Liver (tissue), 9 donors: ENCODE data around the gene SAFB2. TPM values are rescaled to one million over a fixed set of nuclear protein-coding genes. Genes with fewer than 3 reads are reported as not detected.

Experiments used
- DNase-seq: peaks from one replicate; pipeline ENCODE4 v3.0.0-alpha.2; 2017; ENCODE audit warnings: low spot score
- H3K27ac ChIP-seq, 2 donors: one replicate each; pipeline ENCODE4 v1.7.0; 2013; ENCODE audit warnings: inconsistent platforms in 2 of 2, low read length in 2 of 2, control low read depth in 1 of 2, low read depth in 1 of 2, mild to moderate bottlenecking in 1 of 2
- H3K27me3 ChIP-seq, 4 donors: one replicate each; pipeline versions ENCODE4 v1.6.1 to v1.7.0; 2013; ENCODE audit warnings: low read length in 3 of 4, inconsistent platforms in 1 of 4, mild to moderate bottlenecking in 1 of 4, moderate library complexity in 1 of 4; ENCODE audit not compliant: control insufficient read depth in 4 of 4, insufficient read depth in 4 of 4
- H3K36me3 ChIP-seq, 4 donors: one replicate each; pipeline versions ENCODE4 v1.6.1 to v1.7.0; 2013; ENCODE audit warnings: low read length in 3 of 4, mild to moderate bottlenecking in 3 of 4, low read depth in 1 of 4, moderate library complexity in 1 of 4; ENCODE audit not compliant: control insufficient read depth in 4 of 4, insufficient read depth in 3 of 4
- H3K4me1 ChIP-seq, 4 donors: one replicate each; pipeline versions ENCODE4 v1.6.1 to v1.7.0; 2013; ENCODE audit warnings: low read length in 3 of 4, mild to moderate bottlenecking in 3 of 4, moderate library complexity in 1 of 4; ENCODE audit not compliant: control insufficient read depth in 4 of 4, insufficient read depth in 4 of 4
- H3K4me3 ChIP-seq, 3 donors: one replicate each; pipeline versions ENCODE4 v1.6.1 to v1.7.0; 2013; ENCODE audit warnings: low read length in 3 of 3, control low read depth in 1 of 3, low read depth in 1 of 3, mild to moderate bottlenecking in 1 of 3
- H3K9ac ChIP-seq, 2 donors: one replicate each; pipeline ENCODE4 v1.7.0; 2013; ENCODE audit warnings: low read length in 2 of 2, mild to moderate bottlenecking in 2 of 2, moderate library complexity in 2 of 2, control low read depth in 1 of 2, low read depth in 1 of 2
- H3K9me3 ChIP-seq, 4 donors: one replicate each; pipeline versions ENCODE4 v1.6.1 to v1.7.0; 2013; ENCODE audit warnings: low read length in 3 of 4; ENCODE audit not compliant: control insufficient read depth in 4 of 4
- EGR1 ChIP-seq, 2 donors: IDR thresholded peaks; 2 replicates each; pipeline ENCODE4 v1.6.1; 2016 to 2018; ENCODE audit warnings: antibody characterized with exemption in 2 of 2, low read depth in 2 of 2
- FOXA1 ChIP-seq: IDR thresholded peaks from 2 replicates; pipeline ENCODE4 v1.6.1; 2016; ENCODE audit warnings: antibody characterized with exemption
- FOXA2 ChIP-seq: IDR thresholded peaks from 2 replicates; pipeline ENCODE4 v1.6.1; 2016; ENCODE audit warnings: antibody characterized with exemption
- GABPA ChIP-seq, 2 donors: IDR thresholded peaks in 1 of 2; conservative IDR thresholded peaks in 1 of 2; 2 replicates each; pipeline ENCODE4 v1.6.1; 2016; ENCODE audit warnings: antibody characterized with exemption in 2 of 2, mild to moderate bottlenecking in 1 of 2, moderate library complexity in 1 of 2
- HNF4A ChIP-seq, 2 donors: conservative IDR thresholded peaks; 2 replicates each; pipeline ENCODE4 v1.6.1; 2016; ENCODE audit warnings: antibody characterized with exemption in 2 of 2, mild to moderate bottlenecking in 2 of 2
- HNF4G ChIP-seq: IDR thresholded peaks from 2 replicates; pipeline ENCODE4 v1.6.1; 2016; ENCODE audit warnings: antibody characterized with exemption
- JUND ChIP-seq, 2 donors: IDR thresholded peaks; 2 replicates each; pipeline ENCODE4 v1.6.1; 2016; ENCODE audit warnings: antibody characterized with exemption in 2 of 2
- NR2F2 ChIP-seq: IDR thresholded peaks from 2 replicates; pipeline ENCODE4 v1.6.1; 2016; ENCODE audit warnings: antibody characterized with exemption
- RAD21 ChIP-seq, 2 donors: IDR thresholded peaks; 2 replicates each; pipeline ENCODE4 v1.6.1; 2016; ENCODE audit warnings: antibody characterized with exemption in 2 of 2, mild to moderate bottlenecking in 2 of 2
- RXRA ChIP-seq, 2 donors: IDR thresholded peaks; 2 replicates each; pipeline ENCODE4 v1.6.1; 2017 to 2018; ENCODE audit warnings: antibody characterized with exemption in 2 of 2, mild to moderate bottlenecking in 1 of 2
- SP1 ChIP-seq: IDR thresholded peaks from 2 replicates; pipeline ENCODE4 v1.6.1; 2018; ENCODE audit warnings: antibody characterized with exemption, mild to moderate bottlenecking
- TAF1 ChIP-seq: conservative IDR thresholded peaks from 2 replicates; pipeline ENCODE4 v1.6.1; 2016; ENCODE audit warnings: antibody characterized with exemption, mild to moderate bottlenecking
- YY1 ChIP-seq: IDR thresholded peaks from 2 replicates; pipeline ENCODE4 v1.6.1; 2016; ENCODE audit warnings: antibody characterized with exemption, mild to moderate bottlenecking
- WGBS: extraction: QIAGEN DNeasy Blood & Tissue Kit; methylation state at CpG from one replicate; pipeline ENCODE4 v1.1.7; 2013; 5-methylcytosine and 5-hydroxymethylcytosine counted together
- polyA plus RNA-seq, 2 donors: library from polyadenylated mRNA; stranded (reverse) in 1 of 2; unstranded in 1 of 2; fragments of 200-250 nt in 1 of 2; fragments of >200 nt in 1 of 2; fragmentation: Nextera tagmentation in 1 of 2; extraction: Ambion mirVana in 1 of 2; gene quantifications; one replicate each; pipeline versions ENCODE4 v1.2.1 to v1.2.3, GENCODE V29; 2013 to 2015
- total RNA-seq, 2 donors: library from RNA; depleted of rRNA; stranded (reverse); fragments of >200 nt; gene quantifications; one replicate each; pipeline ENCODE4 v1.2.3, GENCODE V29; 2014
- TF ChIP-seq, protein P1 (sequence below): IDR thresholded peaks from 2 replicates; pipeline ENCODE4 v1.6.1; 2016; ENCODE audit warnings: antibody characterized with exemption, mild to moderate bottlenecking
- TF ChIP-seq, protein P2 (sequence below): IDR thresholded peaks from 2 replicates; pipeline ENCODE4 v1.6.1; 2016; ENCODE audit warnings: antibody characterized with exemption
- TF ChIP-seq, protein P3 (sequence below): IDR thresholded peaks from 2 replicates; pipeline ENCODE4 v1.6.1; 2016; ENCODE audit warnings: antibody characterized with exemption
- TF ChIP-seq, protein P4 (sequence below): IDR thresholded peaks from 2 replicates; pipeline ENCODE4 v1.6.1; 2016; ENCODE audit warnings: antibody characterized with exemption
- donor health status: healthy.
- donor health status: healthy.
- donor health status: healthy.
- donor health status: healthy.
- donor health status: healthy.

Gene SAFB2
- total RNA-seq (10 to 100 TPM; 25.8 to 57.8 TPM), polyA plus RNA-seq (10 to 100 TPM; 18.7 to 31.2 TPM)

DNA sequence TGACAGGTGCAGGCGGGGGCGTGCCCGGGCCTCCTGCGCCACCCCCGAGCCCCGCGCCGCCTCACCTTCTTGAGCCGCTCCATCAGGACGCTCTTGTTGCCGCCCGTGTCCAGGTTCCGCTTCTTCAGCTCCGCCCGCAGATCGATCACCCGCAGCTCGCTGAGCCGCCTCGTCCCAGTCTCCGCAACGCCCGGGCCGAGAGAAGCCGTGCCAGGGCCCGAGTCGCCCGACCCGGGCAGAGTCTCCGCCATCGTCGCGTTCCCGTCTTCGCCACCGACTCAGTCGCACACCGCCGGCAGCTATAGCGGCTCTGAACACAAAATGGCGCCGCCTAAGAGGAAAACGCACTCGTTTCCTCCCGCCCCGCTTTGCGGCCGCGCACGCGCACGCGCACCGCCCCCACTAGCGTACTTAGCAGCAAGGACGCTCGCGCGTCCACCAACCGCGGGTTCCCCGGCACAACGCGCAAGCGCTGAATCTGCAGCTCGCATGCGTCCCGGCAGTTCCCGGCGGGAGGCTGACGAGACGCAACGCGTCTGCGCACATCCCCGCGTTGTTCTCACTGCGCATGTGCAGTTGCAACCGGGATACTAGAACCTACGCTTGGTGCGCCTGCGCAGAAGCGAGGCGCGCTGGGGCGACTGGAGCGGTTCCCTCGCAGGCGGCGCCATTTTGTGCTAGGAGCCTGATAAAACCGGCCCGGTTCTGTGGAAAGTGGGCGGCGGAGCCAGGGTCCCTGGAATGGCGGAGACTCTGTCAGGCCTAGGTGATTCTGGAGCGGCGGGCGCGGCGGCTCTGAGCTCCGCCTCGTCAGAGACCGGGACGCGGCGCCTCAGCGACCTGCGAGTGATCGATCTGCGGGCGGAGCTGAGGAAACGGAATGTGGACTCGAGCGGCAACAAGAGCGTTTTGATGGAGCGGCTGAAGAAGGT, at the start of gene SAFB2, which contains the start of gene SAFB:
Gene SAFB2, minus strand, starts transcription at position 312 of the 932 bp plus-strand sequence. Its CDS starts 61 bp downstream, at position 251.
Gene SAFB, plus strand, starts transcription at position 619 of the 932 bp plus-strand sequence. Its CDS starts 123 bp downstream, at position 742.
- Histone ChIP-seq H3K4me1 (peaks cover 6 to 55% (median 48%) of the 10 kb centered on the region in 4 donors), H3K9me3 (no peaks in the 10 kb centered on the region), H3K27ac (peak within 1 kb of the TSS; percentile 75 to 95), H3K36me3 (peaks cover 2 to 32% (median 24%) of the 10 kb centered on the region in 4 donors), H3K27me3 (no peaks in the 10 kb centered on the region), H3K4me3 (peak within 1 kb of the TSS; percentile 86 to 98 (median 86)), H3K9ac (peak within 1 kb of the TSS; percentile 90 to 91)
- TF ChIP-seq EGR1 (IDR thresholded peaks at IDR 0.05; ENCODE audit: low read depth in 2 of 2) (peak; percentile 60 to 83), TAF1 (peak; percentile 64), YY1 (peak; percentile 99), FOXA2 (no peak), SP1 (peak; percentile 58), RAD21 (IDR thresholded peaks at IDR 0.05) (no peak), HNF4G (no peak), GABPA (IDR thresholded peaks at IDR 0.05 in 1 of 2, conservative IDR thresholded peaks at IDR 0.05 in 1 of 2) (peak in 1 of 2 donors; percentile 78), JUND (IDR thresholded peaks at IDR 0.05) (no peak), HNF4A (conservative IDR thresholded peaks at IDR 0.05) (peak in 1 of 2 donors; percentile 8), FOXA1 (no peak), NR2F2 (no peak), RXRA (IDR thresholded peaks at IDR 0.05) (peak; percentile 10 to 36)
- TF ChIP-seq, protein P1, sequence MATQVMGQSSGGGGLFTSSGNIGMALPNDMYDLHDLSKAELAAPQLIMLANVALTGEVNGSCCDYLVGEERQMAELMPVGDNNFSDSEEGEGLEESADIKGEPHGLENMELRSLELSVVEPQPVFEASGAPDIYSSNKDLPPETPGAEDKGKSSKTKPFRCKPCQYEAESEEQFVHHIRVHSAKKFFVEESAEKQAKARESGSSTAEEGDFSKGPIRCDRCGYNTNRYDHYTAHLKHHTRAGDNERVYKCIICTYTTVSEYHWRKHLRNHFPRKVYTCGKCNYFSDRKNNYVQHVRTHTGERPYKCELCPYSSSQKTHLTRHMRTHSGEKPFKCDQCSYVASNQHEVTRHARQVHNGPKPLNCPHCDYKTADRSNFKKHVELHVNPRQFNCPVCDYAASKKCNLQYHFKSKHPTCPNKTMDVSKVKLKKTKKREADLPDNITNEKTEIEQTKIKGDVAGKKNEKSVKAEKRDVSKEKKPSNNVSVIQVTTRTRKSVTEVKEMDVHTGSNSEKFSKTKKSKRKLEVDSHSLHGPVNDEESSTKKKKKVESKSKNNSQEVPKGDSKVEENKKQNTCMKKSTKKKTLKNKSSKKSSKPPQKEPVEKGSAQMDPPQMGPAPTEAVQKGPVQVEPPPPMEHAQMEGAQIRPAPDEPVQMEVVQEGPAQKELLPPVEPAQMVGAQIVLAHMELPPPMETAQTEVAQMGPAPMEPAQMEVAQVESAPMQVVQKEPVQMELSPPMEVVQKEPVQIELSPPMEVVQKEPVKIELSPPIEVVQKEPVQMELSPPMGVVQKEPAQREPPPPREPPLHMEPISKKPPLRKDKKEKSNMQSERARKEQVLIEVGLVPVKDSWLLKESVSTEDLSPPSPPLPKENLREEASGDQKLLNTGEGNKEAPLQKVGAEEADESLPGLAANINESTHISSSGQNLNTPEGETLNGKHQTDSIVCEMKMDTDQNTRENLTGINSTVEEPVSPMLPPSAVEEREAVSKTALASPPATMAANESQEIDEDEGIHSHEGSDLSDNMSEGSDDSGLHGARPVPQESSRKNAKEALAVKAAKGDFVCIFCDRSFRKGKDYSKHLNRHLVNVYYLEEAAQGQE, result peak; percentile 68
- TF ChIP-seq, protein P2, sequence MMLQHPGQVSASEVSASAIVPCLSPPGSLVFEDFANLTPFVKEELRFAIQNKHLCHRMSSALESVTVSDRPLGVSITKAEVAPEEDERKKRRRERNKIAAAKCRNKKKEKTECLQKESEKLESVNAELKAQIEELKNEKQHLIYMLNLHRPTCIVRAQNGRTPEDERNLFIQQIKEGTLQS, result no peak
- TF ChIP-seq, protein P3, sequence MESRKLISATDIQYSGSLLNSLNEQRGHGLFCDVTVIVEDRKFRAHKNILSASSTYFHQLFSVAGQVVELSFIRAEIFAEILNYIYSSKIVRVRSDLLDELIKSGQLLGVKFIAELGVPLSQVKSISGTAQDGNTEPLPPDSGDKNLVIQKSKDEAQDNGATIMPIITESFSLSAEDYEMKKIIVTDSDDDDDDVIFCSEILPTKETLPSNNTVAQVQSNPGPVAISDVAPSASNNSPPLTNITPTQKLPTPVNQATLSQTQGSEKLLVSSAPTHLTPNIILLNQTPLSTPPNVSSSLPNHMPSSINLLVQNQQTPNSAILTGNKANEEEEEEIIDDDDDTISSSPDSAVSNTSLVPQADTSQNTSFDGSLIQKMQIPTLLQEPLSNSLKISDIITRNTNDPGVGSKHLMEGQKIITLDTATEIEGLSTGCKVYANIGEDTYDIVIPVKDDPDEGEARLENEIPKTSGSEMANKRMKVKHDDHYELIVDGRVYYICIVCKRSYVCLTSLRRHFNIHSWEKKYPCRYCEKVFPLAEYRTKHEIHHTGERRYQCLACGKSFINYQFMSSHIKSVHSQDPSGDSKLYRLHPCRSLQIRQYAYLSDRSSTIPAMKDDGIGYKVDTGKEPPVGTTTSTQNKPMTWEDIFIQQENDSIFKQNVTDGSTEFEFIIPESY, result peak; percentile 91
- TF ChIP-seq, protein P4, sequence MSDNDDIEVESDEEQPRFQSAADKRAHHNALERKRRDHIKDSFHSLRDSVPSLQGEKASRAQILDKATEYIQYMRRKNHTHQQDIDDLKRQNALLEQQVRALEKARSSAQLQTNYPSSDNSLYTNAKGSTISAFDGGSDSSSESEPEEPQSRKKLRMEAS, result peak; percentile 87
- under 1% methylated on average over 116 of the region's 116 CpGs for WGBS
- peak; percentile 97 for DNase-seq
